ENCODE results near the gene SENP1.

The SENP1 gene

GRCh38 chr12:48063530-48063929 lies 42.3 kb downstream of the SENP1 start:
- DNase-seq = no peak

- no peak for DNase-seq
These were observed 43.8 kb downstream of the SENP1 start for GRCh38 chr12:48061938-48062719.

- no peak for DNase-seq
These were observed 45.4 kb downstream of the SENP1 start for GRCh38 chr12:48060474-48060873.

GRCh38 chr12:48058771-48059170 lies 47.1 kb downstream of the SENP1 start:
- no peak for DNase-seq

GRCh38 chr12:48054955-48055821 lies 50.7 kb downstream of the SENP1 start:
- no peak for DNase-seq

- no peak for DNase-seq
These were observed 52.0 kb downstream of the SENP1 start for GRCh38 chr12:48053883-48054282.

- no peak for DNase-seq
These were observed 52.8 kb downstream of the SENP1 start for GRCh38 chr12:48053122-48053521.

GRCh38 chr12:48051681-48052080 lies 54.2 kb downstream of the SENP1 start:
- no peak for DNase-seq

- DNase-seq = no peak
These were observed 55.7 kb downstream of the SENP1 start for GRCh38 chr12:48050174-48050573.

- no peak for DNase-seq
These were observed 59.8 kb downstream of the SENP1 start for GRCh38 chr12:48045965-48046518.

GRCh38 chr12:48045061-48045846 lies 60.6 kb downstream of the SENP1 start:
- no peak for DNase-seq

- no peak for DNase-seq
These were observed 61.5 kb downstream of the SENP1 start for GRCh38 chr12:48044396-48044795.

GRCh38 chr12:48043771-48044170 lies 62.1 kb downstream of the SENP1 start:
- no peak for DNase-seq

GRCh38 chr12:48041591-48042423 lies 64.1 kb downstream of the SENP1 start:
- no peak for DNase-seq

GRCh38 chr12:48040354-48040753 lies 65.5 kb downstream of the SENP1 start:
- DNase-seq = no peak

GRCh38 chr12:48039151-48039550 lies 66.7 kb downstream of the SENP1 start:
- DNase-seq = no peak

GRCh38 chr12:48038085-48038484 lies 67.8 kb downstream of the SENP1 start:
- DNase-seq = no peak

- no peak for DNase-seq
These were observed 68.5 kb downstream of the SENP1 start for GRCh38 chr12:48037267-48037915.

GRCh38 chr12:48036818-48037217 lies 69.1 kb downstream of the SENP1 start:
- no peak for DNase-seq

- no peak for DNase-seq
These were observed 70.8 kb downstream of the SENP1 start for GRCh38 chr12:48034835-48035805.
